GM12878 (cell line): ENCODE measurements around the gene RPL13A. TPM values are rescaled to one million over a fixed set of nuclear protein-coding genes. Genes with fewer than 3 reads are reported as not detected.

ENCODE experiments used
- GABPA ChIP-seq: IDR thresholded peaks from 2 replicates; pipeline ENCODE4 v1.6.1; 2014; ENCODE audit warnings: antibody characterized with exemption, low read depth, mild to moderate bottlenecking, inconsistent platforms
- NFXL1 ChIP-seq: fragments of 450-650 bp; IDR thresholded peaks from 2 replicates; pipeline ENCODE4 v1.6.1; 2017; ENCODE audit warnings: antibody characterized with exemption, mild to moderate bottlenecking, borderline replicate concordance
- SREBF1 ChIP-seq: IDR thresholded peaks from 2 replicates; pipeline ENCODE4 v1.6.1; 2012; ENCODE audit warnings: mild to moderate bottlenecking, low read length
- STAT3 ChIP-seq: IDR thresholded peaks from 2 replicates; pipeline ENCODE4 v1.6.1; 2011; ENCODE audit warnings: low read depth, low read length, improper control_type of control experiment
- polyA plus RNA-seq, 11 experiments: library from polyadenylated mRNA; depleted of rRNA in 4 of 11; unstranded in 6 of 11; stranded (reverse) in 5 of 11; fragments of >200 nt; fragmentation: Nextera tagmentation in 4 of 11; fragmentation: Illumina TruSeq in 1 of 11; extraction: Ambion mirVana in 4 of 11; extraction: Trizol in 1 of 11; gene quantifications; 1 replicate in 1 of 11; 2 replicates in 10 of 11; pipeline versions ENCODE4 v1.2.1 to v1.2.3, GENCODE V29; 2011 to 2016; ENCODE audit warnings: inconsistent platforms in 2 of 11, missing spikeins in 2 of 11, low read depth in 1 of 11
- total RNA-seq, 4 experiments: library from RNA; depleted of rRNA in 3 of 4; stranded (reverse); fragments of >200 nt in 3 of 4; fragmentation: Illumina TruSeq in 1 of 4; extraction: Trizol in 1 of 4; gene quantifications; 2 replicates each; pipeline versions ENCODE4 v1.2.1 to v1.2.3, GENCODE V29; 2013 to 2021
- TF ChIP-seq, protein P1 (sequence below): fragments of 450-650 bp; IDR thresholded peaks from 2 replicates; pipeline ENCODE4 v1.6.1; 2016; ENCODE audit warnings: mild to moderate bottlenecking
- TF ChIP-seq, protein P2 (sequence below): fragments of 450-650 bp; IDR thresholded peaks from 2 replicates; pipeline ENCODE4 v1.6.1; 2017; ENCODE audit warnings: mild to moderate bottlenecking, low read depth, inconsistent platforms; ENCODE audit not compliant: poor library complexity, severe bottlenecking
- TF ChIP-seq, protein P3 (sequence below): fragments of 450-650 bp; IDR thresholded peaks from 2 replicates; pipeline ENCODE4 v1.6.1; 2017; ENCODE audit warnings: antibody characterized with exemption, mild to moderate bottlenecking, moderate library complexity
- TF ChIP-seq, protein P4 (sequence below): fragments of 450-650 bp; IDR thresholded peaks from 2 replicates; pipeline ENCODE4 v1.6.1; 2016; ENCODE audit warnings: mild to moderate bottlenecking, moderate library complexity, borderline replicate concordance

The RPL13A gene
- total and polyA plus RNA-seq, 10 of the 15 experiments (the other 5 are each of a cell fraction or from before 2014, with no cell fraction given): 1,426 to 8,961 (median 4,266) TPM

- TF ChIP-seq, protein P1, sequence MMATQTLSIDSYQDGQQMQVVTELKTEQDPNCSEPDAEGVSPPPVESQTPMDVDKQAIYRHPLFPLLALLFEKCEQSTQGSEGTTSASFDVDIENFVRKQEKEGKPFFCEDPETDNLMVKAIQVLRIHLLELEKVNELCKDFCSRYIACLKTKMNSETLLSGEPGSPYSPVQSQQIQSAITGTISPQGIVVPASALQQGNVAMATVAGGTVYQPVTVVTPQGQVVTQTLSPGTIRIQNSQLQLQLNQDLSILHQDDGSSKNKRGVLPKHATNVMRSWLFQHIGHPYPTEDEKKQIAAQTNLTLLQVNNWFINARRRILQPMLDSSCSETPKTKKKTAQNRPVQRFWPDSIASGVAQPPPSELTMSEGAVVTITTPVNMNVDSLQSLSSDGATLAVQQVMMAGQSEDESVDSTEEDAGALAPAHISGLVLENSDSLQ: no peak
- no peak for TF ChIP-seq STAT3
- no peak for TF ChIP-seq NFXL1
- no peak for TF ChIP-seq SREBF1
- TF ChIP-seq GABPA: no peak
- TF ChIP-seq, protein P2, sequence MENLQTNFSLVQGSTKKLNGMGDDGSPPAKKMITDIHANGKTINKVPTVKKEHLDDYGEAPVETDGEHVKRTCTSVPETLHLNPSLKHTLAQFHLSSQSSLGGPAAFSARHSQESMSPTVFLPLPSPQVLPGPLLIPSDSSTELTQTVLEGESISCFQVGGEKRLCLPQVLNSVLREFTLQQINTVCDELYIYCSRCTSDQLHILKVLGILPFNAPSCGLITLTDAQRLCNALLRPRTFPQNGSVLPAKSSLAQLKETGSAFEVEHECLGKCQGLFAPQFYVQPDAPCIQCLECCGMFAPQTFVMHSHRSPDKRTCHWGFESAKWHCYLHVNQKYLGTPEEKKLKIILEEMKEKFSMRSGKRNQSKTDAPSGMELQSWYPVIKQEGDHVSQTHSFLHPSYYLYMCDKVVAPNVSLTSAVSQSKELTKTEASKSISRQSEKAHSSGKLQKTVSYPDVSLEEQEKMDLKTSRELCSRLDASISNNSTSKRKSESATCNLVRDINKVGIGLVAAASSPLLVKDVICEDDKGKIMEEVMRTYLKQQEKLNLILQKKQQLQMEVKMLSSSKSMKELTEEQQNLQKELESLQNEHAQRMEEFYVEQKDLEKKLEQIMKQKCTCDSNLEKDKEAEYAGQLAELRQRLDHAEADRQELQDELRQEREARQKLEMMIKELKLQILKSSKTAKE: no peak
- TF ChIP-seq, protein P3, sequence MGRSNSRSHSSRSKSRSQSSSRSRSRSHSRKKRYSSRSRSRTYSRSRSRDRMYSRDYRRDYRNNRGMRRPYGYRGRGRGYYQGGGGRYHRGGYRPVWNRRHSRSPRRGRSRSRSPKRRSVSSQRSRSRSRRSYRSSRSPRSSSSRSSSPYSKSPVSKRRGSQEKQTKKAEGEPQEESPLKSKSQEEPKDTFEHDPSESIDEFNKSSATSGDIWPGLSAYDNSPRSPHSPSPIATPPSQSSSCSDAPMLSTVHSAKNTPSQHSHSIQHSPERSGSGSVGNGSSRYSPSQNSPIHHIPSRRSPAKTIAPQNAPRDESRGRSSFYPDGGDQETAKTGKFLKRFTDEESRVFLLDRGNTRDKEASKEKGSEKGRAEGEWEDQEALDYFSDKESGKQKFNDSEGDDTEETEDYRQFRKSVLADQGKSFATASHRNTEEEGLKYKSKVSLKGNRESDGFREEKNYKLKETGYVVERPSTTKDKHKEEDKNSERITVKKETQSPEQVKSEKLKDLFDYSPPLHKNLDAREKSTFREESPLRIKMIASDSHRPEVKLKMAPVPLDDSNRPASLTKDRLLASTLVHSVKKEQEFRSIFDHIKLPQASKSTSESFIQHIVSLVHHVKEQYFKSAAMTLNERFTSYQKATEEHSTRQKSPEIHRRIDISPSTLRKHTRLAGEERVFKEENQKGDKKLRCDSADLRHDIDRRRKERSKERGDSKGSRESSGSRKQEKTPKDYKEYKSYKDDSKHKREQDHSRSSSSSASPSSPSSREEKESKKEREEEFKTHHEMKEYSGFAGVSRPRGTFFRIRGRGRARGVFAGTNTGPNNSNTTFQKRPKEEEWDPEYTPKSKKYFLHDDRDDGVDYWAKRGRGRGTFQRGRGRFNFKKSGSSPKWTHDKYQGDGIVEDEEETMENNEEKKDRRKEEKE: no peak
- TF ChIP-seq, protein P4, sequence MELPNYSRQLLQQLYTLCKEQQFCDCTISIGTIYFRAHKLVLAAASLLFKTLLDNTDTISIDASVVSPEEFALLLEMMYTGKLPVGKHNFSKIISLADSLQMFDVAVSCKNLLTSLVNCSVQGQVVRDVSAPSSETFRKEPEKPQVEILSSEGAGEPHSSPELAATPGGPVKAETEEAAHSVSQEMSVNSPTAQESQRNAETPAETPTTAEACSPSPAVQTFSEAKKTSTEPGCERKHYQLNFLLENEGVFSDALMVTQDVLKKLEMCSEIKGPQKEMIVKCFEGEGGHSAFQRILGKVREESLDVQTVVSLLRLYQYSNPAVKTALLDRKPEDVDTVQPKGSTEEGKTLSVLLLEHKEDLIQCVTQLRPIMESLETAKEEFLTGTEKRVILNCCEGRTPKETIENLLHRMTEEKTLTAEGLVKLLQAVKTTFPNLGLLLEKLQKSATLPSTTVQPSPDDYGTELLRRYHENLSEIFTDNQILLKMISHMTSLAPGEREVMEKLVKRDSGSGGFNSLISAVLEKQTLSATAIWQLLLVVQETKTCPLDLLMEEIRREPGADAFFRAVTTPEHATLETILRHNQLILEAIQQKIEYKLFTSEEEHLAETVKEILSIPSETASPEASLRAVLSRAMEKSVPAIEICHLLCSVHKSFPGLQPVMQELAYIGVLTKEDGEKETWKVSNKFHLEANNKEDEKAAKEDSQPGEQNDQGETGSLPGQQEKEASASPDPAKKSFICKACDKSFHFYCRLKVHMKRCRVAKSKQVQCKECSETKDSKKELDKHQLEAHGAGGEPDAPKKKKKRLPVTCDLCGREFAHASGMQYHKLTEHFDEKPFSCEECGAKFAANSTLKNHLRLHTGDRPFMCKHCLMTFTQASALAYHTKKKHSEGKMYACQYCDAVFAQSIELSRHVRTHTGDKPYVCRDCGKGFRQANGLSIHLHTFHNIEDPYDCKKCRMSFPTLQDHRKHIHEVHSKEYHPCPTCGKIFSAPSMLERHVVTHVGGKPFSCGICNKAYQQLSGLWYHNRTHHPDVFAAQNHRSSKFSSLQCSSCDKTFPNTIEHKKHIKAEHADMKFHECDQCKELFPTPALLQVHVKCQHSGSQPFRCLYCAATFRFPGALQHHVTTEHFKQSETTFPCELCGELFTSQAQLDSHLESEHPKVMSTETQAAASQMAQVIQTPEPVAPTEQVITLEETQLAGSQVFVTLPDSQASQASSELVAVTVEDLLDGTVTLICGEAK: no peak
These were observed 37.0 kb upstream of the RPL13A start (continued) for GRCh38 chr19:49450405-49450804.
